GM19238 (cell line): ENCODE data around the gene FAM221B.

Experiments used
- DNase-seq: peaks from one replicate; pipeline ENCODE4 v3.0.0; 2011; ENCODE audit warnings: low spot score; ENCODE audit not compliant: insufficient read length

FAM221B gene

GRCh38 chr9:35820076-35820475, 8.5 kb downstream of the FAM221B start:
- DNase-seq: no peak

- DNase-seq: no peak
Observed at GRCh38 chr9:35818341-35818740, 10.2 kb downstream of the FAM221B start.

- DNase-seq: no peak
Observed at GRCh38 chr9:35816708-35817107, 11.8 kb downstream of the FAM221B start.

GRCh38 chr9:35814841-35815543, 13.5 kb downstream of the FAM221B start, which contains the start of gene HINT2:
HINT2 (minus strand) TSS chr9:35815042; CDS start chr9:35814979, 63 bp downstream.
- DNase-seq: peak; percentile 98

GRCh38 chr9:35814106-35814840, 14.3 kb downstream of the FAM221B start:
- DNase-seq: no peak

GRCh38 chr9:35813434-35814105, 15.0 kb downstream of the FAM221B start:
- DNase-seq: no peak

- peak; percentile 96 for DNase-seq
Observed at GRCh38 chr9:35812025-35812602, 16.4 kb downstream of the FAM221B start, which contains the start of gene SPAG8. SPAG8 (minus strand) TSS chr9:35812262; CDS start chr9:35812147, 115 bp downstream.

- no peak for DNase-seq
Observed at GRCh38 chr9:35811381-35812024, 17.0 kb downstream of the FAM221B start.

- no peak for DNase-seq
Observed at GRCh38 chr9:35810122-35810521, 18.4 kb downstream of the FAM221B start.

GRCh38 chr9:35808433-35808832, 20.1 kb downstream of the FAM221B start:
- DNase-seq: no peak

- DNase-seq: no peak
Observed at GRCh38 chr9:35806101-35806500, 22.4 kb downstream of the FAM221B start.

- no peak for DNase-seq
Observed at GRCh38 chr9:35801328-35802128, 27.0 kb downstream of the FAM221B start.

GRCh38 chr9:35800530-35800929, 28.0 kb downstream of the FAM221B start:
- DNase-seq: no peak

- DNase-seq: no peak
Observed at GRCh38 chr9:35798658-35799374, 29.7 kb downstream of the FAM221B start.

- no peak for DNase-seq
Observed at GRCh38 chr9:35797311-35798109, 31.0 kb downstream of the FAM221B start.

GRCh38 chr9:35795695-35796094, 32.8 kb downstream of the FAM221B start:
- no peak for DNase-seq

- DNase-seq: no peak
Observed at GRCh38 chr9:35793461-35793860, 35.1 kb downstream of the FAM221B start.

GRCh38 chr9:35792826-35793225, 35.7 kb downstream of the FAM221B start:
- no peak for DNase-seq
